ENCODE data around the gene BTBD16.

The BTBD16 gene

DNA sequence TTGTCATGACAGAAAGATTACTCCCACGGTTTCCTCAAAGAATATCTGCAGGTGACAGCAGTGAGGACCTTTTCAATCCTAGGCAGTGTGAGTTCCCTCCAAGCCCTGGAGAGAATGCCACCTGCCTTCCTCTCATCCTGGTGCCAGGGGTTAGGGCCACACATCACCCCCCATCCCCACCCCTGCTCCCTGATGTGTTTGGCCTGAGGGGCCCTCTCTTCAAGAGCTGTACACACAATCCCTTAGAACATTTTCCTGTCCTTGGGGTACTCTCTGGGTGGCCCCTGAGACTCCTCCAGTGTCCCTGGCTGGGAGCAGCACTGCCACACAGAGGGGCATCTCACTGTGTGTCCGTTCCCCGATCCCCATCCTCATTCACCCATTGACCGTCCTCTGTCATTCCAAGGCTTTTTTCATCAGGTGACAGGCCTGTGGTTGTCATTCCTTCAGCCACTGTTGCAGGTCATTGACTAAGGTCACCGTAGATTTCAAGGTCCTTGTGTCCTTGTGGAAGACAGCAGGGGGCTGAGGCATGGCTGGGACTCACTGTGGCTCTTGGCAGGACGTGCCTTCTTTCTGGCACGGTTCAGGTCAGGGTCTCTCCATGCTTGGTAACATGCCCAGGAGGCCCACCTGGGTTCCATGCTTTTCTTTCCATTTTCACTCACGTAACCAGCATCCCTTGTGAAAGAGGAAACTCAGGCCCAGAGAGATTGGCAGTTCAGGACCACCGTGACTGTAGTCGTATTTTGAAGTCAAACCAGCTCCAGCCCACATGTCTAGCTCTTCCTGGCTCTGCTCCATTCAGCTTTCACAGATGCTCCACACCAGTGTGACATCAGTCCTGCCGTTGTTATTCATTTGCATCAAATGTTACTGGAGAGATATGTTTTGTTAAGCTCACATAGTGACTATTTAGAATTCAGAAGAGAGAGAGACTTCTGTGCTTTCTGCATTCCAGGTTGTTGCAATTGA, 26.8 kb upstream of the BTBD16 start:
- no peaks in the 10 kb centered on the region for H3K9me3 ChIP-seq
- DNase-seq, result no peak
- peaks cover 14% of the 10 kb centered on the region for H3K36me3 ChIP-seq
- no peaks in the 10 kb centered on the region for H3K4me1 ChIP-seq
- no peaks in the 10 kb centered on the region for H3K27me3 ChIP-seq
- no peak for TF ChIP-seq CTCF (IDR thresholded peaks at IDR 0.05; ENCODE audit: low read depth, low read length)
- H3K4me3 ChIP-seq (ENCODE audit: low read depth, low read length), result no peak overlapping the region

DNA sequence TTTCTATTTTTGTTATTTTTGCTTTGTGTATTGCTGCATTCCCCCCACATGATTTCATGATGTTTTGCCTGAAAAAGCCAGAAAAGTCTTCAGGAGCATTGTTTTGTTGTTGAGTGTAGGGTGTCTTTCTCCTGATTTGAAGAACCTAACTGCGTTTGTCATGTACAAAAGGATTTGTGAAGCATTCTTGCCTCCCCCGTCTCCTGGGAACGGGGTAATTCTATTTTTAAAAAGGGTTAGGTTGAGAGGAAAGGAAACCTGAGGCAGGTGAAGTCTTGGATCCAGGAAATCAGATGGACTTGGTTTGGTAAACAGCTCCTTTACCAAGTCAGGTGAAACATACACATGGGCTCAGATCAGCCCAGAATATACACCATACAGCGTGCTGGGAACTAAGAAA, 26.0 kb upstream of the BTBD16 start:
- Histone ChIP-seq H3K9me3 (no peaks in the 10 kb centered on the region), H3K36me3 (peaks cover 10% of the 10 kb centered on the region), H3K4me3 (ENCODE audit: low read depth, low read length) (no peak overlapping the region), H3K27me3 (no peaks in the 10 kb centered on the region), H3K4me1 (no peaks in the 10 kb centered on the region)
- TF ChIP-seq CTCF (IDR thresholded peaks at IDR 0.05; ENCODE audit: low read depth, low read length), result no peak
- DNase-seq, result no peak

- no peak for TF ChIP-seq CTCF (IDR thresholded peaks at IDR 0.05; ENCODE audit: low read depth, low read length)
- Histone ChIP-seq H3K27me3 (no peaks in the 10 kb centered on the region), H3K4me1 (no peaks in the 10 kb centered on the region), H3K4me3 (ENCODE audit: low read depth, low read length) (no peak overlapping the region), H3K36me3 (peaks cover 4% of the 10 kb centered on the region), H3K9me3 (no peaks in the 10 kb centered on the region)
- DNase-seq, result no peak
Observed at GRCh38 chr10:122245897-122246296, 25.2 kb upstream of the BTBD16 start.

DNA sequence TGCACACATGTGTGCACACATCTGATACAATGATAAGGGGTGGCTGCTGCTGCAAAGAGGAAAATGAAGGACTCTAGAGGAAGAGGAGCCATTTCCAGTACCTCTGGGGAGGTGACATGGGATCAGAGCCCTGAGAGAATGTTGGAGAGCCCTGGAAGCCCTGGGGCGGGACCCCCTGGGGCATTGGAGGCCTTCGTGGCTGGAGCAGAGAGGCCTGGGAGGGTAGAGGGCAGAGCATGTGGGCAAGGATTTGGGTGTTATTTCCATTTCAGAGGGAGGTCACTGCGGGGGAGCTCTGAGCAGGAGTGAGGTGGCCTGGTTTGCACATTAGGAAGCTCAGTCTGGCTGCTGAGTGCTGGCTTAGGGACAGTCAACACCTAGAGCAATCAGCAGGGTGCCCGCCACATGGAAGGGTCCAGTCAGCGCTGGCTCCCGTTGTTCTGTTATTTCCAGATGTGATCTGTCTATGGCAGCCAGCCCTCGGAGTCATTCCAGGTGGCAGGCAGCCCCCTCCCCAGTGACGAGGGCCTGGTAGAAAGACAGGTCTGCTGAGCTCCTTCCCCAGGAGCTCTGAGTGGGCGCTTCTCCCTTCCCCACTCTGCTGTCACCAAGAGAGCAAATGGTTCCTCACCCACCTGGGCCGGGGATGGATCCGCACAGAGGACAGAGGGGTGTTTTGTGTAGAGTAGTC, 24.1 kb upstream of the BTBD16 start:
- Histone ChIP-seq H3K36me3 (no peaks in the 10 kb centered on the region; the same call in none of the 2 replicates), H3K4me1 (no peaks in the 10 kb centered on the region), H3K9me3 (no peaks in the 10 kb centered on the region), H3K4me3 (ENCODE audit: low read depth, low read length) (no peak overlapping the region), H3K27me3 (no peaks in the 10 kb centered on the region)
- no peak for DNase-seq
- no peak for TF ChIP-seq CTCF (IDR thresholded peaks at IDR 0.05; ENCODE audit: low read depth, low read length)

DNA sequence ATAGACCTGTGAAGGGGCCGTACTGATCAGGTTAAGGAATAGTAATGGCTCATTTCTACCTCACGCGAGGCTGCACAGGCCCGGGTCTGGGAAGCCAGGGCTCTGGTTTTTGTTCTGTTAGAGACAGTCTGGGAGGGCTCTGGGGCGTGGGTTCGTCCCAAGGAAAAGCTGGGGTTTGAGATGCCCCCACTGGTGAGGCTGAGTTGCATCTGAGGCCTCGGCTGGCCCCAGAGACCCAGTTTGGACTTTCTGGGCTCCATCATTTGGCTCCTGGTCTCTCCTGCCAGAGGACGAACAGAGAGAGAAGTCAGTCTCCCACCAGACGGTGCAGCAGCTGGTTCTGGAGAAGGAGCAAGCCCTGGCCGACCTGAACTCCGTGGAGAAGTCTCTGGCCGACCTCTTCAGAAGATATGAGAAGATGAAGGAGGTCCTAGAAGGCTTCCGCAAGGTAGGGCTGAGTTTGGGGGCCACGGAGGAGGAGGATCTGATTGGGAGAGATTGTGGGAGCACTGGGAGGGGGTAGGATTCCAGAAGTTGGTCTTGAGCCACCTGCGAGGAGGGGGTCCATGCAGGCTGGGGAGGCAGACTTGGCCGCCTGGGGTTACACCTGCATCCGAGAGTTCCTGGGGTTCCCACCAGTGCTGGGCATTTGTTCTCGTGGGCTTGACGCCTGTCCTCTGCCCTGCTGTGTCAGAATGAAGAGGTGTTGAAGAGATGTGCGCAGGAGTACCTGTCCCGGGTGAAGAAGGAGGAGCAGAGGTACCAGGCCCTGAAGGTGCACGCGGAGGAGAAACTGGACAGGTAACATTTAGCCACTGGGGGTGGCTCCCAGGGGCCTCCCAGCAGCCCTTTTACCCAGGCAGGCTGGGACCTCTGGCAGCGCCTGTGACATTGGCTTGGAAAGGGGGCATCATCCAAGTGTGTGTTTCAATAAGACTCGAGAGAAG, 22.5 kb upstream of the BTBD16 start:
- no peaks in the 10 kb centered on the region for H3K4me1 ChIP-seq
- H3K4me3 ChIP-seq (ENCODE audit: low read depth, low read length), result no peak overlapping the region
- no peaks in the 10 kb centered on the region for H3K9me3 ChIP-seq
- no peaks in the 10 kb centered on the region; the same call in none of the 2 replicates for H3K36me3 ChIP-seq
- no peak for TF ChIP-seq CTCF (IDR thresholded peaks at IDR 0.05; ENCODE audit: low read depth, low read length)
- DNase-seq, result no peak
- H3K27me3 ChIP-seq, result no peaks in the 10 kb centered on the region
